HG03520 (cell line): ENCODE results near the gene MNT.

Experiments
- ATAC-seq: cut with Tn5 transposase; IDR thresholded peaks from one replicate; pipeline ENCODE4 v1.9.1; 2021; ENCODE audit warnings: mild to moderate bottlenecking, moderate library complexity; ENCODE audit not compliant: unreplicated experiment

The MNT gene

GRCh38 chr17:2396568-2397246 is 4.2 kb downstream of the MNT start:
- no peak for ATAC-seq

GRCh38 chr17:2396192-2396567 is 4.7 kb downstream of the MNT start:
- ATAC-seq = no peak

GRCh38 chr17:2395258-2396181 is 5.3 kb downstream of the MNT start:
- ATAC-seq = no peak

GRCh38 chr17:2394775-2395201 is 6.1 kb downstream of the MNT start:
- ATAC-seq = no peak

- no peak for ATAC-seq
Measured at GRCh38 chr17:2393954-2394749, 6.7 kb downstream of the MNT start.

- peak; percentile 32 for ATAC-seq
Measured at GRCh38 chr17:2393174-2393953, 7.5 kb downstream of the MNT start.

- peak; percentile 46 for ATAC-seq
Measured at GRCh38 chr17:2392252-2393173, 8.3 kb downstream of the MNT start.

GRCh38 chr17:2391597-2392251 is 9.1 kb downstream of the MNT start:
- no peak for ATAC-seq

GRCh38 chr17:2390199-2390836 is 10.5 kb downstream of the MNT start:
- ATAC-seq = no peak

- no peak for ATAC-seq
Measured at GRCh38 chr17:2388683-2389055, 12.2 kb downstream of the MNT start.

GRCh38 chr17:2388020-2388682 is 12.7 kb downstream of the MNT start:
- no peak for ATAC-seq

GRCh38 chr17:2387086-2388019 is 13.5 kb downstream of the MNT start:
- no peak for ATAC-seq

- ATAC-seq = no peak
Measured at GRCh38 chr17:2386400-2387085, 14.3 kb downstream of the MNT start.

GRCh38 chr17:2385240-2386210 is 15.3 kb downstream of the MNT start:
- ATAC-seq = no peak

- no peak for ATAC-seq
Measured at GRCh38 chr17:2384439-2385127, 16.3 kb downstream of the MNT start.
